ENCODE data around the gene TAF3. TPM values are rescaled to one million over a fixed set of nuclear protein-coding genes. Genes with fewer than 3 reads are reported as not detected.

The TAF3 gene
- total and polyA plus RNA-seq, 12 donors, result 3.6 to 14.9 (median 11.0) TPM

GRCh38 chr10:8060010-8060703, 241.9 kb downstream of the TAF3 start:
- Histone ChIP-seq H3K27me3 (peaks cover 0 to 98% (median 83%) of the 10 kb centered on the region in 7 donors), H3K4me1 (peaks cover 0 to 64% (median 34%) of the 10 kb centered on the region in 9 donors), H3K27ac (peak overlapping the region in 1 of 10 donors; percentile 74), H3K9me3 (no peaks in the 10 kb centered on the region), H3K36me3 (peaks cover 0 to 12% (median 0%) of the 10 kb centered on the region in 9 donors), H3K4me3 (peak overlapping the region in 1 of 10 donors; percentile 15)
- DNase-seq (no peak), ATAC-seq (peak in 1 of 8 donors; percentile 34)
- TF ChIP-seq, protein P1, sequence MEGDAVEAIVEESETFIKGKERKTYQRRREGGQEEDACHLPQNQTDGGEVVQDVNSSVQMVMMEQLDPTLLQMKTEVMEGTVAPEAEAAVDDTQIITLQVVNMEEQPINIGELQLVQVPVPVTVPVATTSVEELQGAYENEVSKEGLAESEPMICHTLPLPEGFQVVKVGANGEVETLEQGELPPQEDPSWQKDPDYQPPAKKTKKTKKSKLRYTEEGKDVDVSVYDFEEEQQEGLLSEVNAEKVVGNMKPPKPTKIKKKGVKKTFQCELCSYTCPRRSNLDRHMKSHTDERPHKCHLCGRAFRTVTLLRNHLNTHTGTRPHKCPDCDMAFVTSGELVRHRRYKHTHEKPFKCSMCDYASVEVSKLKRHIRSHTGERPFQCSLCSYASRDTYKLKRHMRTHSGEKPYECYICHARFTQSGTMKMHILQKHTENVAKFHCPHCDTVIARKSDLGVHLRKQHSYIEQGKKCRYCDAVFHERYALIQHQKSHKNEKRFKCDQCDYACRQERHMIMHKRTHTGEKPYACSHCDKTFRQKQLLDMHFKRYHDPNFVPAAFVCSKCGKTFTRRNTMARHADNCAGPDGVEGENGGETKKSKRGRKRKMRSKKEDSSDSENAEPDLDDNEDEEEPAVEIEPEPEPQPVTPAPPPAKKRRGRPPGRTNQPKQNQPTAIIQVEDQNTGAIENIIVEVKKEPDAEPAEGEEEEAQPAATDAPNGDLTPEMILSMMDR (IDR thresholded peaks at IDR 0.05), result no peak
- intact Hi-C loops (cut with DNase I), result loop anchor here in 1 of 10 donors (10.0 kb wide), 1 partner anchor 315 kb away; no protein-coding TSS in a partner anchor
- 24 to 34% methylated on average over 15 of the region's 15 CpGs for WGBS, 2 donors

DNA sequence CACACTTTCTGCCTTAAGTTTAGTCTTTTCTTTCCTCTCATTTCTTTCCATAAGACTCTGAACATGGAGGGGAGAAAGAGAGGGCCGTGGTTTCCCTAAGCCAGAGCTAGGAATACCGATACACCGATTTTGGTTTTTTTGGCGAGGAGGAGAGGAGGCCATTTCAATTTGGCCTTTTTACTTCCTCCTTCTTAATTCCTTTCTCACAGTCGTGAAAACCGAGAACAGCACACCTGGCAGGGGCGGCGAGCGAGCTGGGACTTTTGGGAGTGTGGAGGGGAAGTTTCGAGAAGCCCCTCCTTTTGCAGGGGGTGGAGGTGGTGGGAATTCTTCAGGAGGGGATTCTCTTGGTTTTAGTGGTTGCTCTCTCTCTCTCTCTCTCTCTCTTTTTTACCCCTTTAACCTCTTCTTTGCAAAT, 242.4 kb downstream of the TAF3 start:
- peaks cover 0 to 96% (median 78%) of the 10 kb centered on the region in 7 donors for H3K27me3 ChIP-seq
- DNase-seq (no peak), ATAC-seq (no peak)
- 39 to 57% methylated on average over 10 of the region's 10 CpGs for WGBS, 2 donors
- TF ChIP-seq, protein P1 (IDR thresholded peaks at IDR 0.05), result no peak
- peaks cover 0 to 12% (median 0%) of the 10 kb centered on the region in 9 donors for H3K36me3 ChIP-seq
- intact Hi-C loops (cut with DNase I), result loop anchor here in 1 of 10 donors (10.0 kb wide), 1 partner anchor 314 kb away; no protein-coding TSS in a partner anchor
- H3K4me3 ChIP-seq, result peak overlapping the region in 1 of 10 donors; percentile 15
- H3K9me3 ChIP-seq, result no peaks in the 10 kb centered on the region
- H3K27ac ChIP-seq, result peak overlapping the region in 1 of 10 donors; percentile 74
- H3K4me1 ChIP-seq, result peaks cover 0 to 63% (median 34%) of the 10 kb centered on the region in 9 donors

DNA sequence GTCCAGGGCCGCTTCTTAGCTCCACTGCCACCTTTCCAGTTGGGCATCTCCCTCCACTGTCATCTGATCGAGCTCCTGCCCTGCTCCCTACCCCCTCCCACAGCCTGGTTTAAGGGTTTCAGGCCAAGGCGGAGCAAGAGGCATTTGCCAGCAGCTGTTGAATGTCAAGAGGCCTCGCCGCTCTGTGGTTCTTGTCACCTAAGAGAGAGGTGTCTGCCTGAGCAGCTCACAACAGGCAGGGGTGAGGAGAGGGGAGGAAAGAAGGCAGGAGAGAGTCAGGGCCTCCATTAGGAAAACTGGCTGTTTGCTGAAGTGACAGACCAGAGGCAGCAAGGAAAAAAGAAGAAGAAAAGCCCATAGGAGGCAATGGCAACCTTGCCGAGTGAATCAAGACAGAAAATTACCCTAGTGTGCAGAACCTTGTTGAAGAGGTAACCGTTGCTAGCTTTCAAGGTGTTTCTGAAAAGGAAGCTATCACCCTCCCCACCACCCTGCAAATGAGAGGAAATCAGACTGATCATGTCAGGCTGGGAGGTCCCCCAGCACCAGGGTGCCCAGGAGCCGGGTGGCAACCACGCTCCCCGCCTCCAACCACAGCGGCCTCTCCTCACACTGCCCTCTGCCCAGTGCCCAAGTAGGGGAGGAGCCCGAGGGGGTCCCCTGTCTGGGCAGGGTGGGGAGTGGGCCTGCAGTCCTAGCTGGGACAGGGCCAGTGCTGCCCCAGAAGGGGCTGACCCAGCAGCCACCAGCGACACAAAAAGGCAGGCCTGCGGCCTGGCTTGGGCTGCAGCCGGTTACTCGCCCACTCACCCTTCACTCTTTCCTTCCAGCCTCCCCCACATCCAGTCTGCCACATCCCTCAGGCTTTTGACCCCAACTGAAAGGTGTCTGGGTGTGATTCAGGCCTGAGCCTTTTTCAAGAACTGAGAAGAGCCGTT, 243.2 kb downstream of the TAF3 start:
- Histone ChIP-seq H3K27me3 (peaks cover 0 to 93% (median 70%) of the 10 kb centered on the region in 7 donors), H3K27ac (peak overlapping the region in 1 of 10 donors; percentile 74), H3K4me3 (peak overlapping the region in 1 of 10 donors; percentile 15), H3K36me3 (peaks cover 0 to 12% (median 0%) of the 10 kb centered on the region in 9 donors), H3K9me3 (no peaks in the 10 kb centered on the region), H3K4me1 (peaks cover 0 to 64% (median 34%) of the 10 kb centered on the region in 9 donors)
- peak in 1 of 8 donors; percentile 12 for ATAC-seq
- 66 to 68% methylated on average over 17 of the region's 17 CpGs for WGBS, 2 donors
- intact Hi-C loops (cut with DNase I), result loop anchor here in 1 of 10 donors (10.0 kb wide), 1 partner anchor 313 kb away; no protein-coding TSS in a partner anchor
- no peak for DNase-seq
- TF ChIP-seq, protein P1 (IDR thresholded peaks at IDR 0.05), result no peak

Data from heart right ventricle (tissue), 16 donors.